ENCODE data around the gene KCTD1.

GRCh38 chr18:26493021-26493420 lies 55.3 kb downstream of the KCTD1 start:
- TF ChIP-seq, protein P1, sequence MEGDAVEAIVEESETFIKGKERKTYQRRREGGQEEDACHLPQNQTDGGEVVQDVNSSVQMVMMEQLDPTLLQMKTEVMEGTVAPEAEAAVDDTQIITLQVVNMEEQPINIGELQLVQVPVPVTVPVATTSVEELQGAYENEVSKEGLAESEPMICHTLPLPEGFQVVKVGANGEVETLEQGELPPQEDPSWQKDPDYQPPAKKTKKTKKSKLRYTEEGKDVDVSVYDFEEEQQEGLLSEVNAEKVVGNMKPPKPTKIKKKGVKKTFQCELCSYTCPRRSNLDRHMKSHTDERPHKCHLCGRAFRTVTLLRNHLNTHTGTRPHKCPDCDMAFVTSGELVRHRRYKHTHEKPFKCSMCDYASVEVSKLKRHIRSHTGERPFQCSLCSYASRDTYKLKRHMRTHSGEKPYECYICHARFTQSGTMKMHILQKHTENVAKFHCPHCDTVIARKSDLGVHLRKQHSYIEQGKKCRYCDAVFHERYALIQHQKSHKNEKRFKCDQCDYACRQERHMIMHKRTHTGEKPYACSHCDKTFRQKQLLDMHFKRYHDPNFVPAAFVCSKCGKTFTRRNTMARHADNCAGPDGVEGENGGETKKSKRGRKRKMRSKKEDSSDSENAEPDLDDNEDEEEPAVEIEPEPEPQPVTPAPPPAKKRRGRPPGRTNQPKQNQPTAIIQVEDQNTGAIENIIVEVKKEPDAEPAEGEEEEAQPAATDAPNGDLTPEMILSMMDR (IDR thresholded peaks at IDR 0.05; ENCODE audit: low read depth, low read length), result no peak
- TF ChIP-seq EZH2phosphoT487 (IDR thresholded peaks at IDR 0.05; ENCODE audit: low read depth), result no peak
